Left cardiac atrium (tissue), 4 donors: ENCODE measurements around the gene SYNE2. TPM values are rescaled to one million over a fixed set of nuclear protein-coding genes. Genes with fewer than 3 reads are reported as not detected.
"Not testable (repeated sequence)": the region's sequence is repeated elsewhere in the genome, so short reads cannot be mapped to it uniquely, and the experiment has no call there.

ENCODE experiments used
- ATAC-seq, 2 donors: fragments of 200-7000 bp; cut with Tn5 transposase; one replicate each; pipeline ENCODE4 v1.9.1; 2020; ENCODE audit warnings: mild to moderate bottlenecking in 2 of 2, moderate library complexity in 2 of 2
- DNase-seq: peaks from one replicate; pipeline ENCODE4 v3.0.0-alpha.2; 2020
- intact Hi-C, 2 donors: fragments of 100-400 bp; cut with DNase I; formaldehyde crosslinking; loops; one replicate each; pipeline versions ENCODE4 v1.14.1 to v1.15.1; 2022 to 2023
- long read RNA-seq: library from polyadenylated mRNA; unstranded; transcript quantifications from one replicate; pipeline ENCODE4 v2.0.0, GENCODE V29; 2021
- total RNA-seq, 2 donors: library from RNA; stranded (reverse); fragmentation: NEBNext Ultra II Directional; extraction: Animal tissue kit (Norgen Biotek cat#: 25700); gene quantifications; one replicate each; pipeline ENCODE4 v1.2.1, GENCODE V29; 2021
- donor health status: DM: no; HTN: yes; CAD: no.
- donor health status: DM: no; HTN: yes; CAD: no; lungs with severe emphysema.
- donor health status: DM: yes; HTN: yes; CAD: no.
- donor health status: Dilated cardiomyopathy.

The SYNE2 gene
- 100 to 1,000 TPM in 1 of 2 donors, 10 to 100 TPM in 1; 96.3 to 173 TPM for total RNA-seq
- long read RNA-seq, partial matches to known transcripts = 55 of 72 reads
- long read RNA-seq, other reads (novel, unspliced or antisense) = 15 of 72 reads

- peak; percentile 93 to 95 for ATAC-seq
- DNase-seq = peak; percentile 82
- intact Hi-C loops = loop anchor here in 1 of 2 donors (10.0 kb wide), 1 partner anchor 102 kb away; no protein-coding TSS in a partner anchor
Observed at GRCh38 chr14:63852817-63853731, at the start of gene SYNE2. Gene SYNE2, plus strand, starts transcription at chr14:63853004. Its CDS starts 56,145 bp downstream, at chr14:63909149.

GRCh38 chr14:63803221-63803791 is 49.5 kb upstream of the SYNE2 start:
- DNase-seq, intact Hi-C loops, ATAC-seq: not testable (repeated sequence)

- intact Hi-C loops, ATAC-seq, DNase-seq: not testable (repeated sequence)
Observed at GRCh38 chr14:63806064-63806463, 46.7 kb upstream of the SYNE2 start.

- DNase-seq, ATAC-seq, intact Hi-C loops: not testable (repeated sequence)
Observed at GRCh38 chr14:63811692-63812091, 41.1 kb upstream of the SYNE2 start.

GRCh38 chr14:63833728-63834127 is 19.1 kb upstream of the SYNE2 start:
- no peak for DNase-seq
- intact Hi-C loops = no loop called here
- ATAC-seq = no peak

GRCh38 chr14:63840981-63841380 is 11.8 kb upstream of the SYNE2 start:
- intact Hi-C loops = no loop called here
- no peak for DNase-seq
- ATAC-seq = no peak

- ATAC-seq (no peak), DNase-seq (no peak)
- intact Hi-C loops = no loop called here
Observed at GRCh38 chr14:63843796-63844195, 9.0 kb upstream of the SYNE2 start.

- ATAC-seq (peak in 1 of 2 donors; percentile 6), DNase-seq (no peak)
- intact Hi-C loops = no loop called here
Observed at GRCh38 chr14:63848890-63849289, 3.9 kb upstream of the SYNE2 start.

- intact Hi-C loops = loop anchor here in 1 of 2 donors (10.0 kb wide), 1 partner anchor 102 kb away; no protein-coding TSS in a partner anchor
- no peak for ATAC-seq
- no peak for DNase-seq
Observed at GRCh38 chr14:63852271-63852816, 460 bp upstream of the SYNE2 start.

GRCh38 chr14:63853831-63854293 is 1.1 kb downstream of the SYNE2 start:
- ATAC-seq = peak; percentile 42 to 60
- intact Hi-C loops = loop anchor here in 1 of 2 donors (10.0 kb wide), 1 partner anchor 101 kb away; no protein-coding TSS in a partner anchor
- peak; percentile 61 for DNase-seq

- no peak for DNase-seq
- intact Hi-C loops = loop anchor here in 1 of 2 donors (10.0 kb wide), 1 partner anchor 100 kb away; no protein-coding TSS in a partner anchor
- ATAC-seq = no peak
Observed at GRCh38 chr14:63854330-63854729, 1.5 kb downstream of the SYNE2 start.

- intact Hi-C loops = loop anchor here in 1 of 2 donors (10.0 kb wide), 1 partner anchor 100 kb away; no protein-coding TSS in a partner anchor
- no peak for DNase-seq
- ATAC-seq = peak in 1 of 2 donors; percentile 26
Observed at GRCh38 chr14:63855281-63855680, 2.5 kb downstream of the SYNE2 start.

GRCh38 chr14:63857466-63858030 is 4.7 kb downstream of the SYNE2 start:
- no peak for DNase-seq

GRCh38 chr14:63860146-63860545 is 7.3 kb downstream of the SYNE2 start:
- ATAC-seq = no peak
- intact Hi-C loops = no loop called here

More at GRCh38 chr14:63857466-63858030, 4.7 kb downstream of the SYNE2 start:
- no peak for ATAC-seq
- intact Hi-C loops = loop anchor here in 1 of 2 donors (10.0 kb wide), 1 partner anchor 97 kb away; no protein-coding TSS in a partner anchor

GRCh38 chr14:63862163-63862562 is 9.4 kb downstream of the SYNE2 start:
- DNase-seq = no peak
- intact Hi-C loops = no loop called here
- ATAC-seq = no peak

More at GRCh38 chr14:63860146-63860545, 7.3 kb downstream of the SYNE2 start:
- DNase-seq = no peak

- DNase-seq (no peak), ATAC-seq (no peak)
- intact Hi-C loops = no loop called here
Observed at GRCh38 chr14:63863004-63863403, 10.2 kb downstream of the SYNE2 start.

GRCh38 chr14:63864775-63865174 is 12.0 kb downstream of the SYNE2 start:
- DNase-seq, intact Hi-C loops: not testable (repeated sequence)
- peak in 1 of 2 donors; percentile 42 for ATAC-seq
